K562 (cell line): ENCODE measurements around the gene SPHK2. TPM values are rescaled to one million over a fixed set of nuclear protein-coding genes. Genes with fewer than 3 reads are reported as not detected.

ENCODE experiments used
- ATAC-seq: fragments of 200-7000 bp; cut with Tn5 transposase; 3 replicates; pipeline ENCODE4 v1.9.1; 2020; ENCODE audit warnings: moderate library complexity
- BruUV-seq: library from RNA; stranded (reverse); fragments of 400-500 nt; replicated peaks from 2 replicates; lab custom pipeline; 2021; lab: Mats Ljungman, UMichigan
- CTCF ChIA-PET: fragments of 300-600 bp; formaldehyde crosslinking; extraction: SDS; loops from one replicate; lab custom pipeline; 2021; ENCODE audit warnings: low intra/inter-chr PET ratio; lab: Yijun Ruan, JAX
- POLR2A ChIA-PET: fragments of 300-600, 350-650 bp; sonication (Branson Sonifier 250); formaldehyde crosslinking; extraction: SDS; loops from one replicate; lab custom pipeline; 2021; ENCODE audit warnings: antibody characterized with exemption, inconsistent platforms; lab: Yijun Ruan, JAX
- DNase-seq, 4 experiments: peaks; one replicate each; pipeline versions ENCODE4 v3.0.0 to v3.0.0-alpha.2; 2011 to 2018; ENCODE audit warnings: low spot score in 3 of 4, mixed read lengths in 3 of 4; ENCODE audit errors: extremely low read depth in 1 of 4
- FAIRE-seq: peaks from 2 replicates; lab custom pipeline; 2011; peaks lifted over from hg19 to GRCh38; lab: Jason Lieb, UNC
- H2AFZ ChIP-seq: 2 replicates; pipeline ENCODE4 v1.6.0; 2011; ENCODE audit warnings: low read depth, low read length, control low read depth, inconsistent platforms
- H3K27ac ChIP-seq: fragments of 200-600 bp; 3 replicates; pipeline ENCODE4 v1.8.0; 2011; ENCODE audit warnings: low read depth, mild to moderate bottlenecking, control low read depth, inconsistent platforms, low read length, moderate library complexity, mixed read lengths; ENCODE audit errors: extremely low read depth
- H3K27me3 ChIP-seq, 2 experiments: fragments of 300-600 bp in 1 of 2; 2 replicates in 1 of 2; 3 replicates in 1 of 2; pipeline versions ENCODE4 v1.6.0 to v1.8.0; 2011; ENCODE audit warnings: inconsistent platforms in 2 of 2, low read length in 2 of 2, mild to moderate bottlenecking in 1 of 2, mixed read lengths in 1 of 2, moderate library complexity in 1 of 2; ENCODE audit not compliant: control insufficient read depth in 2 of 2, insufficient read depth in 2 of 2
- H3K36me3 ChIP-seq: fragments of 300-600 bp; 3 replicates; pipeline ENCODE4 v1.8.0; 2011; ENCODE audit warnings: mild to moderate bottlenecking, low read length, inconsistent platforms; ENCODE audit not compliant: control insufficient read depth, insufficient read depth
- H3K4me1 ChIP-seq, 2 experiments: fragments of 200-600 bp in 1 of 2; replicated peaks in 1 of 2; 2 replicates in 1 of 2; 3 replicates in 1 of 2; pipeline versions ENCODE4 v1.5.1 to v1.8.0; 2011; ENCODE audit warnings: inconsistent platforms in 2 of 2, low read length in 2 of 2, mild to moderate bottlenecking in 1 of 2, mixed read lengths in 1 of 2, moderate library complexity in 1 of 2; ENCODE audit not compliant: control insufficient read depth in 2 of 2, insufficient read depth in 2 of 2
- H3K4me2 ChIP-seq: 2 replicates; pipeline ENCODE4 v1.6.1; 2011; ENCODE audit warnings: low read length, control low read depth, inconsistent platforms, mixed read lengths; ENCODE audit not compliant: insufficient read depth
- H3K4me3 ChIP-seq: fragments of 200-600 bp; sonication (generic), shearing (Covaris generic); 2 replicates; pipeline ENCODE4 v1.5.1; 2016; ENCODE audit warnings: control low read depth, inconsistent platforms
- H3K79me2 ChIP-seq: fragments of 200-600 bp; 3 replicates; pipeline ENCODE4 v1.8.0; 2011; ENCODE audit warnings: low read length, inconsistent platforms; ENCODE audit not compliant: control insufficient read depth, insufficient read depth
- H3K9ac ChIP-seq, 2 experiments: 2 replicates each; pipeline versions ENCODE4 v1.6.0 to v1.6.1; 2011; ENCODE audit warnings: low read depth in 2 of 2, low read length in 2 of 2, control low read depth in 1 of 2, inconsistent platforms in 1 of 2, mild to moderate bottlenecking in 1 of 2, mixed read lengths in 1 of 2; ENCODE audit not compliant: insufficient read depth in 1 of 2
- H3K9me1 ChIP-seq: one replicate; pipeline ENCODE4 v1.6.0; 2011; ENCODE audit warnings: inconsistent platforms, mild to moderate bottlenecking, low read length, moderate library complexity; ENCODE audit not compliant: control insufficient read depth, insufficient read depth
- H3K9me3 ChIP-seq: replicated peaks from 2 replicates; pipeline ENCODE4 v1.5.1; 2011; ENCODE audit warnings: low read depth, low read length, inconsistent platforms; ENCODE audit not compliant: control insufficient read depth, insufficient read depth
- H4K20me1 ChIP-seq: replicated peaks from 2 replicates; pipeline ENCODE4 v1.6.1; 2011; ENCODE audit warnings: low read length, inconsistent platforms, mixed read lengths; ENCODE audit not compliant: control insufficient read depth, insufficient read depth
- HNRNPK ChIP-seq: fragments of 200-400 bp; formaldehyde crosslinking; IDR thresholded peaks from one replicate; pipeline ENCODE4 v1.6.1; 2018; ENCODE audit warnings: mild to moderate bottlenecking, low read depth, low read length; ENCODE audit not compliant: poor library complexity, severe bottlenecking
- MBD2 ChIP-seq: sonication (generic); IDR thresholded peaks from 2 replicates; pipeline ENCODE4 v1.6.1; 2016; ENCODE audit warnings: low read depth, borderline replicate concordance
- ZFX ChIP-seq: sonication (generic); formaldehyde crosslinking; IDR thresholded peaks from 2 replicates; pipeline ENCODE4 v1.8.0; 2022; ENCODE audit warnings: mild to moderate bottlenecking, missing genetic modification reagents, moderate library complexity
- ZNF445 ChIP-seq: fragments of 250-450 bp; sonication (Bioruptor Pico); IDR thresholded peaks from 2 replicates; pipeline ENCODE4 v1.4.0; 2020; ENCODE audit warnings: low read depth, mild to moderate bottlenecking, moderate library complexity
- WGBS: fragments of 100-300 bp; shearing (Covaris generic); methylation state at CpG from one replicate; pipeline ENCODE4 v1.1.6; 2016; ENCODE audit warnings: low coverage, mixed read lengths; ENCODE audit not compliant: insufficient coverage; ENCODE audit errors: missing lambda C conversion rate; 5-methylcytosine and 5-hydroxymethylcytosine counted together
- in situ Hi-C: fragments of 300-500 bp; cut with MboI; formaldehyde crosslinking; loops from 4 replicates; pipeline ENCODE4 v1.15.0; 2018; ENCODE audit warnings: inconsistent platforms, mixed read lengths
- intact Hi-C: fragments of 100-400 bp; cut with micrococcal nuclease; formaldehyde crosslinking; loops from 2 replicates; pipeline ENCODE4 v1.14.2; 2022
- polyA plus RNA-seq, 8 experiments: library from polyadenylated mRNA; depleted of rRNA in 4 of 8; stranded (reverse) in 5 of 8; unstranded in 3 of 8; fragments of >200 nt; fragmentation: Nextera tagmentation in 2 of 8; fragmentation: Illumina TruSeq in 1 of 8; extraction: Ambion mirVana in 2 of 8; extraction: Trizol in 1 of 8; gene quantifications; 2 replicates each; pipeline versions ENCODE4 v1.2.1 to v1.2.3, GENCODE V29; 2011 to 2014; ENCODE audit warnings: inconsistent platforms in 1 of 8, missing spikeins in 1 of 8
- total RNA-seq, 7 experiments: library from RNA; depleted of rRNA in 6 of 7; stranded (reverse); fragments of >200 nt in 6 of 7; fragmentation: Illumina TruSeq in 2 of 7; extraction: Trizol in 2 of 7; gene quantifications; 2 replicates each; pipeline versions ENCODE4 v1.2.1 to v1.2.3, GENCODE V29; 2011 to 2021; ENCODE audit warnings: low replicate concordance in 1 of 7
- TF ChIP-seq, protein P1 (sequence below): sonication (generic); formaldehyde crosslinking; IDR thresholded peaks from 2 replicates; pipeline ENCODE4 v1.9.0; 2022; ENCODE audit warnings: mild to moderate bottlenecking, missing genetic modification reagents

Gene SPHK2
- total and polyA plus RNA-seq, 9 of the 15 experiments (the other 6 are each of a cell fraction or from before 2014, with no cell fraction given), result 0.10 to 15.2 (median 2.9) TPM

DNA sequence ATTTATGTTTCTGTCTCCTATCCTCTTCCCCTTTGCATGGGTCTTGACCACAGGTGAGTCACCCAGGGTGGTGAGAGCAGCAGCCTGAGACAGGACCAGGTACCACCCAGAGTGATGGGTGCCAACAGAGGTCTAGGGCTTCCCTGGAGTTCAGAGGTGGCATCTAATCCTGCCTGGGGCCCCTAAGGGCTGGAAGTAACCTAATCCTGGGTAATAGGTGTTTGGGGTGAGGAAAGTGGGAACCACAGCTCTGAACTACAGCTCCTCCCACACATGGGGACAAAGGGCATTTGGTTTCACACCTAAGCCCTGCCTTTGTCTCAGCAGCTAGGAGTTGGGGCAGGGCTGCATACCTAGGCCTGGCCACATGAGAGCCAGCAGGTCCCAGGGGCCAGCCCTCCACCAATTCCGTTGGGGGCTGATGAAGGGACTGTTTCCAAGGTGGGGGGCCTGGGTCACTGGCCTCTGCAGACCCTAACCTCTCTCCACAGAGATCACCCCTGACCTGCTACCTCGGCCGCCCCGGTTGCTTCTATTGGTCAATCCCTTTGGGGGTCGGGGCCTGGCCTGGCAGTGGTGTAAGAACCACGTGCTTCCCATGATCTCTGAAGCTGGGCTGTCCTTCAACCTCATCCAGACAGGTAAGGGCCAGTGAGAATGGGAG lies 8.0 kb downstream of the SPHK2 start:
- Histone ChIP-seq H3K9me1 (no peaks in the 10 kb centered on the region), H2AFZ (no peak overlapping the region), H3K27me3 (no peaks in the 10 kb centered on the region), H3K79me2 (no peaks in the 10 kb centered on the region), H3K9ac (peak overlapping the region in 1 of 2 experiments; percentile 71; a peak in 2 of 4 replicates), H3K4me3 (no peak overlapping the region), H3K4me2 (no peak overlapping the region), H4K20me1 (no peaks in the 10 kb centered on the region), H3K4me1 (peaks cover 16 to 70% of the 10 kb centered on the region in 2 experiments), H3K36me3 (peaks cover 5% of the 10 kb centered on the region; the same call in 1 of the 3 replicates), H3K27ac (no peak overlapping the region), H3K9me3 (no peaks in the 10 kb centered on the region)
- WGBS, result 32% methylated on average over 2 of the region's 6 CpGs
- ChIA-PET POLR2A (interaction anchor here (0.6 to 1.3 kb wide), 4 partner anchors 8 to 112 kb away, joined by 3 to 4 read pairs (median 4); partner anchors contain the start of genes FAM83E, RPL18 and SPHK2), CTCF (no interaction called here)
- in situ Hi-C loops (no loop called here), intact Hi-C loops (no loop called here)
- ATAC-seq, result no peak
- TF ChIP-seq HNRNPK, result no peak
- TF ChIP-seq ZFX (CRISPR knock-in tag), result no peak
- no peak for TF ChIP-seq ZNF445 (CRISPR knock-in tag)
- TF ChIP-seq MBD2, result no peak
- TF ChIP-seq, protein P1, sequence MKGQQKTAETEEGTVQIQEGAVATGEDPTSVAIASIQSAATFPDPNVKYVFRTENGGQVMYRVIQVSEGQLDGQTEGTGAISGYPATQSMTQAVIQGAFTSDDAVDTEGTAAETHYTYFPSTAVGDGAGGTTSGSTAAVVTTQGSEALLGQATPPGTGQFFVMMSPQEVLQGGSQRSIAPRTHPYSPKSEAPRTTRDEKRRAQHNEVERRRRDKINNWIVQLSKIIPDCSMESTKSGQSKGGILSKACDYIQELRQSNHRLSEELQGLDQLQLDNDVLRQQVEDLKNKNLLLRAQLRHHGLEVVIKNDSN (CRISPR knock-in tag), result no peak
- no peak for DNase-seq
- no peak for FAIRE-seq
- BruUV-seq, result no TSS peak
